Measurements from ENCODE around the gene PAK1.
"Not testable (repeated sequence)": the region's sequence is repeated elsewhere in the genome, so short reads cannot be mapped to it uniquely, and the experiment has no call there.

PAK1 gene

GRCh38 chr11:77300695-77301094 lies 173.2 kb downstream of the PAK1 start:
- no peak for DNase-seq

- not testable (repeated sequence) for DNase-seq
Observed at GRCh38 chr11:77300028-77300427, 173.9 kb downstream of the PAK1 start.

GRCh38 chr11:77299528-77299993 lies 174.3 kb downstream of the PAK1 start:
- no peak for DNase-seq

GRCh38 chr11:77294040-77294439 lies 179.9 kb downstream of the PAK1 start:
- DNase-seq = no peak

DNA sequence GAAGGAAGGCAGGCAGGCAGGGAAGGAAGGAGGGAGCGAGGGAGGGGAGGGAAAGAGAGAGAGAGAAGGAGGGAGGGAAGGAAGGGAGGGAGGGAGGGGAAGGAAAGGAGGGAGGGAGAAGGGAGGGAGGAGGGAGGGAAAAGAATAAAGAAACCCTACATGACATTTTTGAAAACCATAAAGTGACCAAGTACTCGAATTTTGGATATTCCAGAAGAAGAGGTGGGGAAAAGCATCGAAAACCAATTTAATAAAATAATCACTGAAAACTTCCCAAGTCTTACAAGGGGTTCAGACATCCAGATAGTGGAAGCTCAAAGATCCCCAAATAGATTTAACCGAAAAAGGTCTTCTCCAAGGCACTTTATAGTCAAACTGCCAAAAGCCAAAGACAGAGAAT lies 184.2 kb downstream of the PAK1 start:
- no peak for DNase-seq

GRCh38 chr11:77287615-77288273 lies 186.2 kb downstream of the PAK1 start:
- no peak for DNase-seq

DNA sequence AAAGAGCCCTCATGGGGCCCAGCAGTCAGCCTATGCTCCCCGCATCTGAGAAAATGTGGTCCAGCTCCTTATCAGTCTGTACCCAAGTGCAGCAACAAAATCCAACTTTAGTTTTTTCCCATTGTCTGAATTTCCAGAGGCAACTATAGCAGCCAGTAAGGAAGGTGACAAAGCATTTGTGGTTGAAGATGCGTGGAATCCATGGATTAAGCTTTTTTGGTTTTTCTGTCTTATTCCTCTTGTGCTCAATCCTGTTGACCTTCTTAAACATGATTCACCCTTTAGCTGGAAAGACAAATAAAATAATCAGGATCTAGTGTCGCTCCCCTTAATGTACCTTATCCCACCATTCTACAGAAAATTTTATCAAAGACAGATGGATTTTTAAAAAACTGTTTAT lies 186.8 kb downstream of the PAK1 start:
- DNase-seq = no peak

DNA sequence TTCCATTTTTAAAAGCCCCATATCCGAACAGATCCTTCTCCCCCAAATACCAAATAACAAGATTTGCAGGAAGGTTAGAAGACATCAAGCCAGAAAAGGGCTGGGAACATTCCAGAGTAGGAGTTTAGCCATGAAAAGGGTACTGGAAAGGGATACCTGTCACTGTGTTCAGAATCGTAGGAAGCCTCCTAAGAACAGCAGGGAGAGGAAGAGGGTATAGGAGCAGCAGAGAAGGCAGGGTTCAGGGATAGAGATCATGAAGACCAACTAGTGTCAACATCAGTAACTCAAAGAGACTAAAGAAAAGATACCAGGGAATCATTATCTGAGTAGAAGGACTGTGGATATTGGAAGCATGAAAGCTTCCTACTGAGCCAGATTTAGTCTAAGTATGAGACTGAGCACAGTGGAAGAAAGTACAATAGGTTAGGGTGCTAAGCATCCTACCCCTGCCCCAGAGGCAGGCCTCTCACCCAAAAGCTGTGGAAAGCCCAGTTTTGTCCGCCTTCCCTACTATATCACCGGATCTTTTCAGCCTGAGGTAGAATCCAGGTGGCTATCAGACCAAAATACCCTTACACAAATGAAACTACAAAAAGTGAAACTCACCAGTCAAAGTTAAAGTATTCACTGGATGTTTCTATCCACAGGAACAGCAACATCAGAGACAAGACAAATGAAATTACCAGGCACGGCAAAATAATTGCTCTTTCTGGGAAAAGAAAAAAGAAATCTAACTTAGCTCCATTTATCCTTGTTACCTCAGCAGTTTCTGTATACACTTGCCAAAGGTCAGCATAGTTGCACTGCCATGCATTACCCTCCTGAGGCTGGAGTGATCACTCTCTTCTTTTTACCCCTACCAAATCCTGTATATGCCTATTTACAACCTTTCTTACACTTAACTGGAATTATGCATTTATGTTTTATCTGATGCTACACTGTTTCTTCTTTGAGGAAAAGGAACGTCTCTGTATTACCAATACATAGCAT lies 189.1 kb downstream of the PAK1 start:
- no peak for DNase-seq

- DNase-seq = no peak
Observed at GRCh38 chr11:77283101-77283500, 190.8 kb downstream of the PAK1 start.

DNA sequence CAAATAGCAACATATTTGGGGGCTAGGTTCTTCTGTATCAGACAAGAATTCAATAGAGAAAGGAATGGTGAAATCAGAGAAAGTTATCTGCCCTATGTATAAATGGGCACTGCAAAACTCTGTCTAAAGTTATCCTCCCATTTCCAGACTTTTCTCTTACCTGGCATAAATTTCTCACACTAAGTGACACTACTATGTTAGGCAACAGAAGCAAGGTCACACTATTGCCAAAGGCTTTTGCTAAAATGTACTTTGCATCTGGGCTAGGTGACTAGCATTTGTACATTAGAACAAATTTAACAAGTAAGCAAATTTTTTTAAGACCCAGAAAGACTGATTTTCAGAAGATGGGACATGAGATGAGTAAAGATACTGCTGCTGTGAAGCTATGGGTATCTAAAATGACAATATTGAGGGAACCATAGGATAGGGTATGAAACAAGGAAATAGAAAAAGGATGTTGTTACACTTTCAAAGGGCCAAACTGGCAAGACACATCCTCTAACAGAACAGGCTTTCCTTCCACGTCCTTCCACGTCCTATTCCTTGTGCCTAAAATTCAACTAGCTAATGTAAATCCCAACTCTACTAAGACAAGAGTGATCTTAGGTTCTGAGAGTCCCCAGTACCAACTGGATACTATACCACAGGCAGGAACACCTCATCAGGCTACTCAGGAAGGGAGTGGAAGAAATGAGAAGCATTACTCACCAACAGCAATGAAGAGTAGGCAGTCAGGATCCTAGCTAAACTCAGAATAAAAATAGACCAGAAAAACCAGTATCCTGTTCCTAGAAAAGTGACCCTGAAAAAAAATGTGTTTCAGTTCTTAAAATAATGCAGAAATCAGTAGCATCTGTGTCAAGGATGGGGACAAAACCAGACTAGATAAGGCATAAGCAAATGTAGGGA lies 195.0 kb downstream of the PAK1 start:
- DNase-seq = no peak

DNA sequence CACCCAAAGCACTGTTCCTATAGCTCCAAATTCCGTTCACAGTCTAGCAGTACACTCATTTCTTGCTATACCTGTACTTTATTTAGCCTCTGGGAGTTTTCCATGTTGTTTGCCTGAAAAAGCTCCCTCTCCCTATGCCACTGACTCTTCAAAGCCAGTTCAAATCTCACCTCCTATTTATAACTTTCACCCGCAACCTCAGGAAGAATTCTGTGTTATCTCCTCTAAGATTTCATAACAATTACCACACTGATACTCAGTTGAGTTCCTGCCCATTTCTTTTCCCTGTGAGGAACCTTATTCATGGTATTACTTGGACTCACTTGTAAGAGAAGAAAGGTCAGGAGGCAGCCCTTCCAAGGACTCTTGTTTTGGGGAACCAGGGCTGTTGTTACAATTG lies 197.6 kb downstream of the PAK1 start:
- no peak for DNase-seq

Data from NCI-H1930 (cell line).